BJ (cell line): ENCODE data around the gene C1orf50. TPM values are rescaled to one million over a fixed set of nuclear protein-coding genes. Genes with fewer than 3 reads are reported as not detected.
"Not testable (repeated sequence)": the region's sequence is repeated elsewhere in the genome, so short reads cannot be mapped to it uniquely, and the experiment has no call there.

Experiments
- CTCF ChIA-PET: fragments of 350-600 bp; formaldehyde crosslinking; extraction: SDS; loops from one replicate; lab custom pipeline; 2021; ENCODE audit warnings: antibody characterized with exemption, inconsistent platforms; lab: Yijun Ruan, JAX
- POLR2A ChIA-PET: fragments of 300-600 bp; sonication (Branson Sonifier 250); formaldehyde crosslinking; extraction: SDS; loops from one replicate; lab custom pipeline; 2021; ENCODE audit warnings: antibody characterized with exemption; lab: Charles Lee
- DNase-seq: peaks from one replicate; pipeline ENCODE4 v3.0.0-alpha.2; 2011; ENCODE audit warnings: low read depth
- H3K27me3 ChIP-seq: 2 replicates; pipeline ENCODE4 v1.6.0; 2011; ENCODE audit warnings: low read length; ENCODE audit not compliant: control insufficient read depth, insufficient read depth
- H3K36me3 ChIP-seq: 2 replicates; pipeline ENCODE4 v1.5.1; 2011; ENCODE audit warnings: low read length; ENCODE audit not compliant: control insufficient read depth, insufficient read depth
- H3K4me3 ChIP-seq: 2 replicates; pipeline ENCODE4 v1.5.1; 2011; ENCODE audit warnings: low read depth, mild to moderate bottlenecking, control low read depth, low read length
- polyA minus RNA-seq: library from RNA; depleted of rRNA, polyadenylated mRNA; stranded (reverse); fragments of >200 nt; gene quantifications from 2 replicates; pipeline ENCODE4 v1.2.3, GENCODE V29; 2011; rRNA and poly(A)+ RNA removed
- polyA plus RNA-seq: library from polyadenylated mRNA; depleted of rRNA; stranded (reverse); fragments of >200 nt; gene quantifications from 2 replicates; pipeline ENCODE4 v1.2.3, GENCODE V29; 2011; rRNA removed
- TF ChIP-seq, protein P1 (sequence below): IDR thresholded peaks from 2 replicates; pipeline ENCODE4 v1.5.1; 2011; ENCODE audit warnings: low read depth, mild to moderate bottlenecking, control low read depth, inconsistent platforms, low read length, moderate library complexity; ENCODE audit not compliant: insufficient read depth

C1orf50 gene
- polyA plus RNA-seq (2.0 and 4.2 TPM in 2 replicates), polyA minus RNA-seq (0.66 and 1.0 TPM in 2 replicates)

DNA sequence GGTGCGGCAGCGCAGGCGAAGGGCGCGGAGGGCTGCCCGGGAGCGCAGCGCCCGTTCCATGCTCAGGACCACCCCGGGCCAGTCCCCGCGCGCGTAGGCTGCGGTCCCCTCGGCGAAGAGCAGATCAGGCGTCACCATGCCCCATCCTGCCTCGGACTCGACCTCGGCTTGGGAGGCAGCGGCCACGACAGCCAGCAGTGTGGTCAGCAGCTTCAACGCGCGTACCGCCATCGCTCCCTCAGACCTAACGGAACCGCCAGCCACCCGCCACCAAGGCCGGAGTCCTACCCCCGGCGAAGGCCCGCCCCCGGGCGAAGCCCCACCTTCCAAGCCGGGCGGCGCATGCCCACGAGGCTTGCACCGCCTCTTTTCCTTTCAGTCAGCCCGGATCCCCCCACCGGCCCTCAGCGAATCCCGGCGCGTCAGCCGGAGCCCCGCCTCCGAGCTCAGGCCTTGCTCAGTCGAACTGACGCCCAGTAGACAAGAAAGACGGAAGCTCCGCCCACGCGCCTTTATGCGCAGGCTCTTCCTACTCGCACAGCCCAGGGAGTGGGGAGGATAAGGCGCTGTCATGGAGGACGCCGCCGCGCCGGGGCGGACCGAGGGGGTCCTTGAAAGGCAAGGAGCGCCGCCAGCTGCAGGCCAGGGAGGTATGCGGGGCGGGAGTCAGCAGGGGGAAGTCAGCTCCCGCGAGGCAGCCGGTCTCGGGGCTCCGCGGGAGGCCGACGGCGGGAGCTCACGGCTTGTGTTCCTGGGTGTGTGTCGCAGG is at the start of gene C1orf50, which contains the start of gene P3H1:
Gene C1orf50, plus strand, starts transcription at position 509 of the 769 bp plus-strand sequence. Its CDS starts 63 bp downstream, at position 572.
Gene P3H1, minus strand, starts transcription at position 288 of the 769 bp plus-strand sequence. Its CDS starts 57 bp downstream, at position 231.
- ChIA-PET POLR2A (interaction anchor here (0.6 to 0.9 kb wide), 4 partner anchors 50 to 500 kb away, joined by 3 to 6 read pairs (median 4); partner anchors contain the start of genes ERMAP and SVBP), CTCF (interaction anchor here (0.6 to 5.8 kb wide), 12 partner anchors 7 to 594 kb away, joined by 3 to 34 read pairs (median 5); no protein-coding TSS in a partner anchor)
- no peaks in the 10 kb centered on the region for H3K27me3 ChIP-seq
- peaks cover 5% of the 10 kb centered on the region for H3K36me3 ChIP-seq
- TF ChIP-seq, protein P1, sequence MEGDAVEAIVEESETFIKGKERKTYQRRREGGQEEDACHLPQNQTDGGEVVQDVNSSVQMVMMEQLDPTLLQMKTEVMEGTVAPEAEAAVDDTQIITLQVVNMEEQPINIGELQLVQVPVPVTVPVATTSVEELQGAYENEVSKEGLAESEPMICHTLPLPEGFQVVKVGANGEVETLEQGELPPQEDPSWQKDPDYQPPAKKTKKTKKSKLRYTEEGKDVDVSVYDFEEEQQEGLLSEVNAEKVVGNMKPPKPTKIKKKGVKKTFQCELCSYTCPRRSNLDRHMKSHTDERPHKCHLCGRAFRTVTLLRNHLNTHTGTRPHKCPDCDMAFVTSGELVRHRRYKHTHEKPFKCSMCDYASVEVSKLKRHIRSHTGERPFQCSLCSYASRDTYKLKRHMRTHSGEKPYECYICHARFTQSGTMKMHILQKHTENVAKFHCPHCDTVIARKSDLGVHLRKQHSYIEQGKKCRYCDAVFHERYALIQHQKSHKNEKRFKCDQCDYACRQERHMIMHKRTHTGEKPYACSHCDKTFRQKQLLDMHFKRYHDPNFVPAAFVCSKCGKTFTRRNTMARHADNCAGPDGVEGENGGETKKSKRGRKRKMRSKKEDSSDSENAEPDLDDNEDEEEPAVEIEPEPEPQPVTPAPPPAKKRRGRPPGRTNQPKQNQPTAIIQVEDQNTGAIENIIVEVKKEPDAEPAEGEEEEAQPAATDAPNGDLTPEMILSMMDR, result no peak
- peak; percentile 97 for DNase-seq
- peak within 1 kb of the TSS; percentile 69 for H3K4me3 ChIP-seq

DNA sequence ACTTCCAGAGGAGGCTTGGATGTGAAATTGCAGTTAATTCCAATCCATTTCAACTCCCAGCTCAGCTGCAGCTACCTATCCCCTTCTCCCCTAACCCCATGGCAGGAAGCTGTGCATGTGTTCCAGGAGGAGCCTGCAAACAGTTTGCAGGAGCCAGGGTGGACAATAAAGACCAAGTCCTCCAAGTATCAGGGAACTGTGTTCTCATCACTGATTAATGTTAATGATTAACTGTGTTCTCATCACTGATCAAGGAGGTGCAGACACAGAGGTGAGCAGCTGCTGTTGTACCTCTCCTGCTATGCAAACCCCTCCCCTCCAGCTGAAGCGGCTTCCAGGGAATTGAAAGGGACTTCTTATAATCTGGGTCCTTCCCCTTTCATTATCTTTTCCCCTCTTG is 46.2 kb upstream of the C1orf50 start:
- Histone ChIP-seq H3K4me3 (no peak overlapping the region), H3K27me3 (no peaks in the 10 kb centered on the region), H3K36me3 (no peaks in the 10 kb centered on the region)
- CTCF ChIA-PET, result interaction anchor here (0.5 kb wide), 1 partner anchor 60 kb away, joined by 3 read pairs; no protein-coding TSS in a partner anchor
- no peak for DNase-seq
- POLR2A ChIA-PET, result no interaction called here
- TF ChIP-seq, protein P1, result no peak

DNA sequence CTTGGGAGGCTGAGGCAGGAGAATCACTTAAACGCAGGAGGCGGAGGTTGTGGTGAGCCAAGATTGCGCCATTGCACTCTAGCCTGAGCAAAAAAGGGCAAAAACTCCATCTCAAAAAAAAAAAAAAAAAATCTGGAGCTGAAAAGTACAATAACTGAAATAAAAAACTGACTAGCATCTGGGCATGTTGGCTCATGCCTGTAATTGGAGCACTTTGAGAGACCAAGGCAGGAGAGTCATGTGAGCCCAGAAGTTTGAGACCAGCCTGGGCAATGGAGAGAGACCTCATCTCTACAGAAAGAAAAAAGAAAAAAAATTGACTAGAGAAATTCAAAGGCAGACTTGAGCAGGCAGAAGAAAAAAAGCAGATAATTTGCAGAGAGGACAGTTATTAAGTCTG is 45.1 kb upstream of the C1orf50 start:
- ChIA-PET POLR2A (interaction anchor here (0.6 kb wide), 1 partner anchor 927 kb away, joined by 4 read pairs; no protein-coding TSS in a partner anchor), CTCF (no interaction called here)
- TF ChIP-seq, protein P1, result no peak
- Histone ChIP-seq H3K27me3 (no peaks in the 10 kb centered on the region), H3K36me3 (no peaks in the 10 kb centered on the region), H3K4me3 (no peak overlapping the region)
- no peak for DNase-seq

DNA sequence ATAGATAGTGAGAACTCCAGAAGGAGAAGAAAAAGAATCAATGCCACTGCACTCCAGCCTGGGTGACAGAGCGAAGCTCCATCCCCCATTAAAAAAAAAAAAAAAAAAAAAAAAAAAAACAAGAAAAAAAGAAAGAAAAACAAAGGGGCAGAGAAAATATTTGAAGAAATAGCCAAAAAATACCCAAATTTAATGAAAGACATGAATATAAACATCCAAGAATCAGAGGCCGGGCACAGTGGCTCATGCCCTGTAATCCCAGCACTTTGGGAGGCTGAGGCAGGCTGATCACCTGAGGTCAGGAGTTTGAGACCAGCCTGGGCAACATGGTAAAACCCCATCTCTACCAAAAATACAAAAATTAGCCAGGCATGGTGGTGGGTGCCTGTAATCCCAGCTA is 44.6 kb upstream of the C1orf50 start:
- CTCF ChIA-PET, DNase-seq: not testable (repeated sequence)
- POLR2A ChIA-PET, result interaction anchor here (0.6 kb wide), 1 partner anchor 927 kb away, joined by 4 read pairs; no protein-coding TSS in a partner anchor

DNA sequence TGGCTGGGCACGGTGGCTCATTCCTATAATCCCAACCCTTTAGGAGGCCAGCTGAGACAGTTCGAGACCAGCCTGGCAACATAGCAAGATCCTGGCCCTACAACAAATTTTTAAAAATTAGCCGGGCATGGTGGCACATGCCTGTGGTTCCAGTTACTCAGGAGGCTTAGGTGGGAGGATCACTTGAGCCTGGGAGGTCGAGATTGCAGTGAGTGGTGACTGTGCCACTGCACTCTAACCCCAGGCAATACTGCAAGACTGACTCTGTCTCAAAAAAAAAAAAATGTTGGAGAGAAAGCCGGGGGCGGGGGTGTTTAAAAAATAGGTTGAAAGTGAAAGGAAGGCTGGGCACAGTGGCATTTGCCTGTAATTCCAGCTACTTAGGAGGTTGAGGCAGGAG is 43.5 kb upstream of the C1orf50 start:
- TF ChIP-seq, protein P1, result no peak
- ChIA-PET POLR2A (interaction anchor here (0.6 kb wide), 1 partner anchor 938 kb away, joined by 7 read pairs; no protein-coding TSS in a partner anchor), CTCF (no interaction called here)
- Histone ChIP-seq H3K4me3 (no peak overlapping the region), H3K36me3 (no peaks in the 10 kb centered on the region), H3K27me3 (no peaks in the 10 kb centered on the region)
- no peak for DNase-seq

More for the DNA sequence above, 44.6 kb upstream of the C1orf50 start:
- H3K4me3 ChIP-seq, H3K36me3 ChIP-seq, H3K27me3 ChIP-seq: not testable (repeated sequence)

DNA sequence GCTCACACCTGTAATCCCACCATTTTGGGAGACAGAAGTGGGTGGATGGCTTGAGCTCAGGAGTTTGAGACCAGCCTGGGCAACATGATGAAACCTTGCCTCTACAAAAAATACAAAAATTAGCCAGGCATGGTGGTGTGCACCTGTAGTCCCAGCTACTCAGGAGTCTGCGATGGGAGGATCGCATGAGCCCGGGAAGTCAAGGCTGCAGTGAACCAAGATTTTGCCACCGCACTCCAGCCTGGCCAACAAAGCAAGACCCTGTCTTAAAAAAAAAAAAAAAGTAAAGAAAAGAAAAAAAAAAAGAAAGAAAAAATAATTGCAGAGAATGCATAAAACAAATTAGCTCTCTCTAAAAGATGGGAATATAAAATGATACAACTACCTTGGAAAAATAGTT is 41.2 kb upstream of the C1orf50 start:
- H3K27me3 ChIP-seq, POLR2A ChIA-PET, CTCF ChIA-PET, H3K4me3 ChIP-seq, H3K36me3 ChIP-seq, DNase-seq: not testable (repeated sequence)
